GM18951 (cell line): ENCODE results near the gene DNAH6.

ENCODE experiments used
- POLR2A ChIP-seq: IDR thresholded peaks from 4 replicates; pipeline ENCODE4 v1.6.1; 2011; ENCODE audit warnings: mild to moderate bottlenecking; ENCODE audit not compliant: insufficient read length, insufficient read depth; ENCODE audit errors: extremely low read depth
- in situ Hi-C: fragments of 300-500 bp; cut with MboI; formaldehyde crosslinking; loops from one replicate; pipeline ENCODE4 v1.12.0; 2022; ENCODE audit warnings: low sequenced_read_pairs, mixed read lengths, inconsistent platforms; ENCODE audit not compliant: unreplicated experiment

DNAH6 gene

DNA sequence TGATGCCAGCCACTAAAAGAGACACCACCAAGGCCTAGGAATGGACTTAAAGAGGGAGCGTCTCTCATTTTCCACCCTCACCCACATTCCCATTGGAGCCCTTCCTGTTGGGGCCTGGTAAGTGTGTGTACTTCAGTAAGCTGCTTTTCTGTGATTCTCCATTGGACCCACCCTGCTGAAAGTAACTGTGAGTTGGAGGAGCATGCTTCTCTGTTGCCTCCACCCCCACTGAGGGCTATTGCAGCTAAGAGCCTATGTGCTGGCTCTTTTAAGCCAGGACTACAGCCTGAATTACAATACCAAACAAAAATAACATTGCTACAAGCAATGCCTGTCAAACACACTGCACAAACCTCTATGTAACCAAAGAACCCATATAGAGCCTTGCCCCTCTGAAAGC is 283.5 kb downstream of the DNAH6 start:
- in situ Hi-C loops = no loop called here
- TF ChIP-seq POLR2A = no peak

DNA sequence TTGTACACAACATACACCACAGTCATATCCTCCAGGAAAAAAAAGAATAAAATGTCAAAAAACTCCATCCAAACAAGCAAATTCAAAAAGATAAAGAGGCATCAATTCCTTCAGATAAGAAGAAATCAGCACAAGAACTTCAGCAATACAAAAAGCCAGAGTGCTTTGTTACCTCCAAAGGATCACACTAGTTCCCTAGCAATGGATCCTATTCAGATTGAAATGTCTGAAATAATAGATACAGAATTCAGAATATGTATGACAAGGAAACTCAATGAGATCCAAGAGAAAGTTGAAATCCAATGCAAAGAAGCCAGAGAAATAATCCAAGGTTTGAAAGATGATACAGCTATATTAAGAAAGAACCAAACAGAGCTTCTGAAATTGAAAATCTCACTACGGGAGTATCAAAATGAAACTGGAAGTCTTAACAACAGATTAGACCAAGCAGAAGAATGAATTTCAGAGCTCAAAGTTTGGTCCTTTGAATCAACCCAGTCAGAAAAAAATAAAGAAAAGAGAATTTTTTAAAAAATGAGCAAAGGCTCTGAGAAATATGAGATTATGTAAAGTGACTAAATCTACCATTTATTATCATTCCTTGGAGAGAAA is 284.0 kb downstream of the DNAH6 start:
- no peak for TF ChIP-seq POLR2A
- in situ Hi-C loops = no loop called here

DNA sequence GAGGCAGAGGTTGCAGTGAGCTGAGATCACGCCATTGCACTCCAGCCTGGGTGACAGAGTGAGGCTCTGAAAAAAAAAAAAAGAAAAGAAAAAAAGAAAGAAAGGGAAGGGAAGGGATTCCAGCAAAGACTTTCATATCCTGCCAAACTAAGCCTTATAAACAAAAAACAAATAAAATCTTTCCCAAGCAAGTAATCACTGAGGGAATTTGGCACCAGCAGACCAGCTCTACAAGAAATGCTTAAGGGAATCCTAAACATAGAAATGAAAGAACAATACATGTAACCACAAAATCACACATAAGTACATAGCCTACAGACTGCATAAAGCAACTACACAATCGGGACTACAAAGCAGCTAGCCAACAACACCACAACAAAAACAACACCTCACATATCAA is 285.5 kb downstream of the DNAH6 start:
- TF ChIP-seq POLR2A = no peak
- in situ Hi-C loops = no loop called here

DNA sequence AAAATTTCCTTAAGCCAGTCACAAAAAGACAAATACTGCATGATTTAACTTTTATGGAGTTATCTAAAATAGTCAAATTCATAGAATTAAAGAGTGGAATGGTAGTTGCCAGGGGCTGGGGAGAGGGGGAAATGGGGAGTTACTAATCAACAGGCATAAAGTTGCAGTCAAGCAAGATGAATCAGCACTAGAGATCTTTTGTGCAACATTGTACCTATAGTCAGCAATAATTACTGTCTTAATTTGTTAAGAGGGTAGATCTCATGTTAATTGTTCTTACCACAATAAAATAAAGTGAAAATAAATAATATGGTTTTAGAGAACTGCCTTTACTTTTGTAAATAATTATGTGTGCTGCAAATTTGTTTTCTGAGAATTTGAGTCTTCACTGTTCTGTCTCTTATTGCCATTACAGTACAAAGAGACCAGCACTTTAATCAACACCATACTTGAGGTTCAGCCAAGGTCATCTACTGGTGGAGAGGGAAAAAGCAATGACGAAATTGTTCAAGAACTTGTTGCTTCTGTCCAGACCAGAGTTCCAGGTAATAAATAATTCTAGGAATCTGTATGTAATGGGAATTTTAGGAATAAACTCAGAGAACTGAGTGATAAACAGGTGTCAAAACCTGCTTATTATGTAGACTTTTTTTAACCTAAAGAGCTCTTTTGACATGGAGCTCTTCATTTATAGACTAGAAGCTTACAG is 289.1 kb downstream of the DNAH6 start:
- no peak for TF ChIP-seq POLR2A
- in situ Hi-C loops = no loop called here

DNA sequence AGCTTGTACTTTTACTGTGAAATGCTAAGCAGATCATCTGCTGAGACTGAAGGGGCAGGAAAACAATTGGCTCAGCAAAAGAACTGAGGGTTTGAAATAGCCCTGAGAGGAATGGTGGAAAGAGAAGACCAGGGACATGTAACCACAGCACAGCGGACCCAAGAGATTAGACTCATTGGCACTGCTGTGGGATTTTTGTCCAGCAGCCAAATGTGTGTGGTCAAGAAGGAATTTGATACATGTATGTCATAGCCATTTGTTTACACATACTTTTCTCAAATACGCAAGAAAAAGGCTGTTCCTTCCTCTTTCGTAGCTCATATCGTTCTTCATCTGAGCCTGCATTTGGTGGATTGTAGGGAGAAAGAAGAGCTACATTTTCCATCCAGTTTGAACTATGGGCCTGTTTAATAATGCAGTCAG is 290.8 kb downstream of the DNAH6 start:
- no peak for TF ChIP-seq POLR2A
- in situ Hi-C loops = no loop called here

DNA sequence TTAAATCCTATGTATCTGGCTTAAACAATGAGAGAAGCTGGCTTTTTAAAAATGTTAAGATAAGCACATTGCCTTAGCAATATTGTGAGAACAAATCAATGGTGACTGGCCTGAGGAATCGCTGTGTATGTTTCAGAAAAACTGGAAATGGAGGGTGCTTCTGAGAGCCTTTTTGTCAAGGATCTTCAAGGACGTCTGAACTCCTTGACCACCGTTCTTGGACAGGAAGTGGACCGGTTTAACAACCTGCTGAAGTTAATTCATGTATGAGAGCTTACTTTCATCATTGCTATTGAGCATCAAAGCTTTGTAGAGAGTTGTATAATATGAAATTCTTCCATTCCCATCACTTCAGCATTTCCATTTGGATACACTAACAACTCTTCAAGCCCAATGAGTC is 292.0 kb downstream of the DNAH6 start:
- in situ Hi-C loops = no loop called here
- no peak for TF ChIP-seq POLR2A

- TF ChIP-seq POLR2A = no peak
- in situ Hi-C loops = no loop called here
These were observed 295.6 kb downstream of the DNAH6 start for GRCh38 chr2:84811839-84812431.

- TF ChIP-seq POLR2A = no peak
These were observed 298.8 kb downstream of the DNAH6 start for GRCh38 chr2:84815146-84815545.

GRCh38 chr2:84816426-84817026 is 300.2 kb downstream of the DNAH6 start:
- no peak for TF ChIP-seq POLR2A
- in situ Hi-C loops = no loop called here

More at GRCh38 chr2:84815146-84815545, 298.8 kb downstream of the DNAH6 start:
- in situ Hi-C loops = no loop called here

GRCh38 chr2:84817239-84817655 is 300.9 kb downstream of the DNAH6 start:
- in situ Hi-C loops = no loop called here
- TF ChIP-seq POLR2A = no peak

DNA sequence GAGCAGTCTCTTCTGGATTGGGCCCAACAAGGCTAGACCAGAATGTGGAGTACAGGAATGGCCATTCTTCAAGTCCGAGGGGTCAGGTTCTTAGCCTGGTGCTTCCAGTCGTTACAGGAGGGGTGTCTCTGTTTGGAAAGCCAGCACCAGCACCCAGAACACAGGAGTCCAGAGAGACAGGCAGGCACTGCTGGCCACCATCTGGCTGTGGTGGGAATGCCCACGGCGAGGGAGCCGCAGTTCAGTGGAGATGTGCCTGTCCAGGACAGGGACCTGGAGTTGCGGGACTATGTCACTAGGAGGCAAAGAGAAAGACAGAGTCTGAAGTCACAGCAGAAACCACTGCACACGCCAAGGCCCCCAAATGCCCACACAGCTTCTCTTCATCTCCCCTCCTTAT is 305.5 kb downstream of the DNAH6 start:
- in situ Hi-C loops = no loop called here
- no peak for TF ChIP-seq POLR2A

DNA sequence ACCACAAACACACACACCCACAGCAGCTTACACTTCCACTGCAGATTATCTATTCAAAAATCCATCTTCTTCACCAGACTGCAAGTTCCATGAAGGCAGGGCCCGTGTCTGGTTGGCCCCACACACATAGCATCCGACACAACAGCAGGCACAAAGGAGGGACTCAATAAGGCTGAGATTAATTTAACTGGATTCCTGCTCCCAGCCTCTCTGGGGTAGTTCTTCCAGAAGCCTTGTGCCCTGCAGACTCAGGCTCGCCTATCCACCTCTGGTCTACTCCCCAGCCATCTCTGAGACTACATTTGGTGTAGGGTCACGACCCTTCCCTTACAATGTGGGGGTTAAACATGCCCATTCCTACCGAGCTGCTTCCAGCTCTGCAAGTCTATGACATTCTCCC is 306.9 kb downstream of the DNAH6 start:
- no peak for TF ChIP-seq POLR2A
- in situ Hi-C loops = no loop called here

GRCh38 chr2:84823788-84824187 is 307.5 kb downstream of the DNAH6 start:
- TF ChIP-seq POLR2A = no peak
- in situ Hi-C loops = no loop called here
